ENCODE measurements around the gene KCTD1.
A peak's percentile ranks its signal among the peaks of the same experiment; 100 is the strongest.

The KCTD1 gene

DNA sequence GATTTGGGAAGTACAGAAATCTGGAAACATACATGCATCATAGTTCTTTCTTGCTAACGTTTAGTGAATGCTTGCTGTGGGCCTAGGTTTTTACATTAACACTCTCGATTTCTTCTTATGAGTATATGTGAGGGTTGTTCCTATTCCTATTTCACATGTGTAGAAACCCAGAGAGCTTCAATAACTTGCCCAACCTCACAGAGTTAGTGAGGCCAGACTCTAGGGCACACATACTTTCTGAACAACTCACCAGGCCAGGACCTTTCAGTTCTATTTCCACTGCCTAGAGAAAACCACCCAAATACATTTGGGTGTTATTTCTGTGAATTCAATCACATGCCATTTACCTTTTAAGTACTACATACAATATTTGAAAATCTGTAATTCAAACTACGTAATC lies 8.2 kb upstream of the KCTD1 start:
- Histone ChIP-seq H3K27me3 (replicated peaks in 2 of 5; ENCODE audit: control insufficient read depth in 4 of 5, insufficient read depth in 5 of 5, low read length in 4 of 5) (peaks cover 15 to 49% (median 23%) of the 10 kb centered on the region in 5 experiments), H3K36me3 (ENCODE audit: control insufficient read depth in 4 of 4, insufficient read depth in 4 of 4, low read length in 3 of 4) (no peaks in the 10 kb centered on the region), H3K4me1 (ENCODE audit: control extremely low read depth in 1 of 4, control insufficient read depth in 4 of 4, insufficient read depth in 4 of 4, low read length in 3 of 4) (no peaks in the 10 kb centered on the region), H3K9me3 (ENCODE audit: control extremely low read depth in 1 of 5, control insufficient read depth in 4 of 5, insufficient read depth in 2 of 5, low read depth in 1 of 5, low read length in 4 of 5) (no peaks in the 10 kb centered on the region), H3K27ac (ENCODE audit: insufficient read depth in 1 of 2, low read depth in 1 of 2, low read length in 2 of 2, poor library complexity in 1 of 2, severe bottlenecking in 2 of 2) (no peak overlapping the region), H3K4me3 (ENCODE audit: control insufficient read depth in 1 of 7, extremely low read depth in 1 of 7, insufficient read depth in 4 of 7, low read depth in 2 of 7, low read length in 6 of 7) (no peak overlapping the region)
- 80% methylated on average over 1 of the region's 3 CpGs for WGBS (ENCODE audit: insufficient coverage)
- no peak for DNase-seq
- ChIA-PET CTCF (interaction anchor here (0.9 to 2.7 kb wide), 3 partner anchors 9 to 88 kb away, joined by 3 to 6 read pairs (median 3); no protein-coding TSS in a partner anchor), POLR2A (no interaction called here)

DNA sequence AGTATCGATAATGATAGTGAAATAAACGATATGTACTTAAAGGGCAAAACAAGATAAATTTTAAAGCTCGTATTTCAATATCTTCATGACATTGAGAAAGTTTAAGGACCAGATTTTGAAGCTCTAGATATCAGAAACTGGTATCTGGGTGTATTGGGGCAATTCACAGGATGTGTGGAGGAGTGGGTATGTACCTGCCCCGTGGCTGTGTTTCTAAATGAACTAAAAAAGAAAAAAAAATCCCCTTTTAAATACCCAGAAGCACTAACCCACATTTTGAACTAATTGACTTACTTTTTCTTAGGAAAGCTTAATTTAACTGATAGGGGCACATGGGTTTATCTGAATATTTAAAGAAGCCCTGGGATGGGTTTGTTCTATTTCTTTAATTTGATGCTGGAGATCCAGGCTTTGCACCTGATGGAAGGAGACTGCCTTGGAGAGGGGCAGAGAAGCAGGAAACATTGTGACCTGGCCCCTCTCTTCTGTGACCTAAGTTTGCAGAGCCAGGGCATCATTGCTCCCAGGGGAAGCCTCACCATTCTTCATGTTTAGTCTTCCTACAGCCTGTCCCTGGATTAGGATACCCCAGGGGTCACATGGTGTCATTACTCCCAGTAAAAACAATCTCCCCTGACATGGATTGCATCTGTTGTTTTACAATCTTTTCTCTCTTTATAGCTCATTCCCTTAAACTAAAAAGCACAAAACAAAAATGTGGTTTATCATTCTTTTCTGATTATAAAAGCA lies 7.6 kb upstream of the KCTD1 start:
- no peak overlapping the region for H3K4me3 ChIP-seq (ENCODE audit: control insufficient read depth in 1 of 7, extremely low read depth in 1 of 7, insufficient read depth in 4 of 7, low read depth in 2 of 7, low read length in 6 of 7)
- WGBS (ENCODE audit: insufficient coverage) = 100% methylated on average over 2 of the region's 4 CpGs
- no peaks in the 10 kb centered on the region for H3K36me3 ChIP-seq (ENCODE audit: control insufficient read depth in 4 of 4, insufficient read depth in 4 of 4, low read length in 3 of 4)
- no peak overlapping the region for H3K27ac ChIP-seq (ENCODE audit: insufficient read depth in 1 of 2, low read depth in 1 of 2, low read length in 2 of 2, poor library complexity in 1 of 2, severe bottlenecking in 2 of 2)
- no peaks in the 10 kb centered on the region for H3K9me3 ChIP-seq (ENCODE audit: control extremely low read depth in 1 of 5, control insufficient read depth in 4 of 5, insufficient read depth in 2 of 5, low read depth in 1 of 5, low read length in 4 of 5)
- ChIA-PET POLR2A (no interaction called here), CTCF (interaction anchor here (0.9 to 2.7 kb wide), 3 partner anchors 8 to 87 kb away, joined by 3 to 6 read pairs (median 3); no protein-coding TSS in a partner anchor)
- peaks cover 15 to 55% (median 29%) of the 10 kb centered on the region in 5 experiments for H3K27me3 ChIP-seq (replicated peaks in 2 of 5; ENCODE audit: control insufficient read depth in 4 of 5, insufficient read depth in 5 of 5, low read length in 4 of 5)
- no peak for DNase-seq
- peaks cover 0 to 5% (median 1%) of the 10 kb centered on the region in 4 experiments for H3K4me1 ChIP-seq (ENCODE audit: control extremely low read depth in 1 of 4, control insufficient read depth in 4 of 4, insufficient read depth in 4 of 4, low read length in 3 of 4)

DNA sequence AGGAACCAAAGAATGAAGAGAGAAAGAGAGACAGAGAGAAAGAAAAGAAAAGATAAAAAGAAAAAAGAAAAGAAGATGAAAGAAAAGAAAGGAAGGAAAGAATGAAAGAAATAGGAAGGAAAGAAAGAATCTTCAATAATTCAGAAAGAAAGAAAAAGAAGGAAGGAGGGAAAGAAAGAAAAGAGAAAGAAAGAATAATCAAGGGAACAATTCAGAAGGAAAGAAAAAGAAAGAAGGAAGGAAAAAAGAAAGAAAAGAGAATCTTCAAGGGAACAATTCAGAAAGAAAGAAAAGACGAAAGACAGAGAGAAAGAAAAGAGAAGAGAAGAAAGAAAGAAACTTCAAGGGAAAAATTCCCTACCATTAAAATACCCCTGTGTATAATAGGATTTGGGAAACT lies 5.6 kb upstream of the KCTD1 start:
- peaks cover 15 to 74% (median 37%) of the 10 kb centered on the region in 5 experiments for H3K27me3 ChIP-seq (replicated peaks in 2 of 5; ENCODE audit: control insufficient read depth in 4 of 5, insufficient read depth in 5 of 5, low read length in 4 of 5)
- POLR2A ChIA-PET = no interaction called here

DNA sequence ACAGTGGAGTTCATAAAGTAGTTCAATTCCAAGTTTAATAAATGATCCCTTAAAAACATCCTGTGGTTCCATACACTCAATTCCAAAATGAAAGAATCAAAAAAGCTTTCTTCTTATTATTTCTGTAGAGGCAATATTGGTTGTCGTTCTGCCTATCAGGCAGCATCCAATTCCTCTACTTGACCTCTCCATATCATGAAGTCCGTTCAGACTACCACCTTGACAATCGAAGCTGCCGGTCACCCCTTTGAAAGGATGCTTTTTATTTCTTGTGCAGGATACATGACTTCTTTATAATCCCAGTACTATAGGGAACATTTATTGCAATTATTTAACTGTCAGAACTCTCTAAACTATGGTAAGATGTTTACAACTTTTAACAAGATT lies 3.3 kb upstream of the KCTD1 start:
- no peak overlapping the region for H3K4me3 ChIP-seq (ENCODE audit: control insufficient read depth in 1 of 7, extremely low read depth in 1 of 7, insufficient read depth in 4 of 7, low read depth in 2 of 7, low read length in 6 of 7)
- no peak overlapping the region for H3K27ac ChIP-seq (ENCODE audit: insufficient read depth in 1 of 2, low read depth in 1 of 2, low read length in 2 of 2, poor library complexity in 1 of 2, severe bottlenecking in 2 of 2)
- H3K9me3 ChIP-seq (ENCODE audit: control extremely low read depth in 1 of 5, control insufficient read depth in 4 of 5, insufficient read depth in 2 of 5, low read depth in 1 of 5, low read length in 4 of 5) = peaks cover 0 to 5% (median 0%) of the 10 kb centered on the region in 5 experiments
- H3K4me1 ChIP-seq (ENCODE audit: control extremely low read depth in 1 of 4, control insufficient read depth in 4 of 4, insufficient read depth in 4 of 4, low read length in 3 of 4) = peaks cover 0 to 42% (median 30%) of the 10 kb centered on the region in 4 experiments
- no CpG with 5 or more reads among the region's 4 CpGs for WGBS (ENCODE audit: insufficient coverage)
- DNase-seq = peak in 1 of 3 donors; percentile 11
- H3K36me3 ChIP-seq (ENCODE audit: control insufficient read depth in 4 of 4, insufficient read depth in 4 of 4, low read length in 3 of 4) = no peaks in the 10 kb centered on the region
- CTCF ChIA-PET = no interaction called here
- POLR2A ChIA-PET = no interaction called here
- peaks cover 14 to 76% (median 39%) of the 10 kb centered on the region in 5 experiments for H3K27me3 ChIP-seq (replicated peaks in 2 of 5; ENCODE audit: control insufficient read depth in 4 of 5, insufficient read depth in 5 of 5, low read length in 4 of 5)

More for the DNA sequence above, 5.6 kb upstream of the KCTD1 start:
- Histone ChIP-seq H3K9me3 (ENCODE audit: control extremely low read depth in 1 of 5, control insufficient read depth in 4 of 5, insufficient read depth in 2 of 5, low read depth in 1 of 5, low read length in 4 of 5) (no peaks in the 10 kb centered on the region), H3K27ac (ENCODE audit: insufficient read depth in 1 of 2, low read depth in 1 of 2, low read length in 2 of 2, poor library complexity in 1 of 2, severe bottlenecking in 2 of 2) (no peak overlapping the region), H3K4me3 (ENCODE audit: control insufficient read depth in 1 of 7, extremely low read depth in 1 of 7, insufficient read depth in 4 of 7, low read depth in 2 of 7, low read length in 6 of 7) (no peak overlapping the region), H3K36me3 (ENCODE audit: control insufficient read depth in 4 of 4, insufficient read depth in 4 of 4, low read length in 3 of 4) (no peaks in the 10 kb centered on the region), H3K4me1 (ENCODE audit: control extremely low read depth in 1 of 4, control insufficient read depth in 4 of 4, insufficient read depth in 4 of 4, low read length in 3 of 4) (peaks cover 0 to 25% (median 20%) of the 10 kb centered on the region in 4 experiments)
- DNase-seq = no peak
- no CpG with 5 or more reads among the region's 1 CpG for WGBS (ENCODE audit: insufficient coverage)
- CTCF ChIA-PET = no interaction called here

DNA sequence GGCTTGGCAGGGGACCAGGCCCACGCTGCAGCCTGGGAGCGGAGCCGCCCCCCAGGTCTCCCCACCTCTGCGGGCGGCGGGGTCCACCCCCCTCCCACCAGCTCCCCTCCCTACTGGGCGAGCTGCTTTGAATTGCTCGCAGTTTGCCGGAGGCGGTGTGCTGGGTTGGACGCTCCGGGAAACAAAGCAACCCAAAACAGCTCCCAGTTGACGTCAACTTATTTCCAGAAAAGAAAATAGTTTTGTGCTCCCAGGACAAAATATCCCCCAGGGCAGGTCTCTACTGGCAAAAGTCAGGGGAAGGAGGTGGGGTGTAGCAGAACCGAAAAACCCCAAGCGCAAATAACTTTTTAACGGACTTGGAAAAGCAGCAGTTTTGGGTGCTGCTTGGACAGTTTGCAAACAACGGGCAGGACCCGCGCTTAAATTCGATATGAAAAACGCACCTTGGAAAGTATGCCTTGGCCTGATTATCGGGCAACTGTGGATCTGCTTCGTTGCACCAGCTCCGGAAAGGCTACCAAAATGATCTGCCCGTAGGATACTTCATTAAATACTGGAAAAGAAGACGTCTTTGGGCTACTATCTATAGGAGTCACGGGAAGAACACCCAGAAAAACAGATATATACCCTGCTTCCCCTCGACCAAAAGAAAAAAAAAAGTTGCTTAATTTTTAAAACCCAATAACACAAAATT lies 2.8 kb upstream of the KCTD1 start:
- CTCF ChIA-PET = interaction anchor here (1.3 kb wide), 1 partner anchor 18 kb away, joined by 4 read pairs; no protein-coding TSS in a partner anchor
- Histone ChIP-seq H3K36me3 (ENCODE audit: control insufficient read depth in 4 of 4, insufficient read depth in 4 of 4, low read length in 3 of 4) (no peaks in the 10 kb centered on the region), H3K4me3 (ENCODE audit: control insufficient read depth in 1 of 7, extremely low read depth in 1 of 7, insufficient read depth in 4 of 7, low read depth in 2 of 7, low read length in 6 of 7) (no peak overlapping the region), H3K4me1 (ENCODE audit: control extremely low read depth in 1 of 4, control insufficient read depth in 4 of 4, insufficient read depth in 4 of 4, low read length in 3 of 4) (peaks cover 0 to 42% (median 30%) of the 10 kb centered on the region in 4 experiments), H3K9me3 (ENCODE audit: control extremely low read depth in 1 of 5, control insufficient read depth in 4 of 5, insufficient read depth in 2 of 5, low read depth in 1 of 5, low read length in 4 of 5) (peaks cover 0 to 5% (median 0%) of the 10 kb centered on the region in 5 experiments), H3K27ac (ENCODE audit: insufficient read depth in 1 of 2, low read depth in 1 of 2, low read length in 2 of 2, poor library complexity in 1 of 2, severe bottlenecking in 2 of 2) (no peak overlapping the region), H3K27me3 (replicated peaks in 2 of 5; ENCODE audit: control insufficient read depth in 4 of 5, insufficient read depth in 5 of 5, low read length in 4 of 5) (peaks cover 14 to 72% (median 39%) of the 10 kb centered on the region in 5 experiments)
- 5% methylated on average over 17 of the region's 28 CpGs for WGBS (ENCODE audit: insufficient coverage)
- POLR2A ChIA-PET = no interaction called here
- peak in 2 of 3 donors; percentile 51 to 55 for DNase-seq

DNA sequence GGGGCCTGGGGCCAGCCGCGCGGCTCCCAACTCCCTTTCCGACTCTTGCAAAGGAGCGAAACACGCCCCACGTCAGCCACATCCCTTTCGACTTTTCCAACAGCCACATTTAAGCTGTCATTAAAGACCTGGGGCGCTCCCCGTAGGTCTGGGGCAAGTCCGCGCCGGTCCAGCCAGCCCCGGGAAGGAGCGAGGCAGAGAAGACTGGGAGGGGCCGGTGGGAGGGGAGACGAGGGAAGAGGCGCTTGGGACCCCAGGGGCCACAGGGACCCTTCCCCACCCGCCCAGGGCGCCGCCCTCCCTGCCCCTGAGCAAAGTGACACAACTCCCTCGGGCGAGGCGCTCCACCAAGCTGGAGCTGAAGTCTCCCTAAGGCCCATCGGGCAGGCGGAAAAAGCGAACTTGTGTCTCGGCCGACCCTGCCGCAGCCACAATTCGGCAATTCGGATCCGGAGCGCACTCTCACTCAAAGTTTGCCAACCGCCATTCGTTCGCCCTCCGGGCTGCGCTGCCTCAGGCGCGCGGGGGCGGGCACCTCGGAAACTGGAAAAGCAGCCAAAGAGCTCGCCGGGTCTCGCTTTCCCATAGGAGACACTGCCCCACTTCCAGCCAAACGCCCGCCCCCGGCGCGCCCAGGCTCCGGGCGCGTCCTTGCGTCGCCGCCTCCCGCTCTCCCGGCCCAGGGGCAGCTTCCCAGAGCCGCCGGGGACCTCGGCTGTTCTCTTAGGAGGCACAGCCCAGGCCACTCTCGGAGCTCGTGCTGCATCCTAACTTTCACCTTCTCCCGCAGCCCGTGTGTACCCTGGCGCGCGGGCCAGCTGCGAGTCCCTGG lies 1.1 kb upstream of the KCTD1 start:
- under 1% methylated on average over 46 of the region's 71 CpGs for WGBS (ENCODE audit: insufficient coverage)
- CTCF ChIA-PET = interaction anchor here (1.0 to 2.6 kb wide), 3 partner anchors 20 to 166 kb away, joined by 3 to 8 read pairs (median 4); no protein-coding TSS in a partner anchor
- DNase-seq = peak in 2 of 3 donors; percentile 56 to 61

More for the DNA sequence above, 1.1 kb upstream of the KCTD1 start:
- H3K36me3 ChIP-seq (ENCODE audit: control insufficient read depth in 4 of 4, insufficient read depth in 4 of 4, low read length in 3 of 4) = no peaks in the 10 kb centered on the region
- POLR2A ChIA-PET = no interaction called here
- H3K9me3 ChIP-seq (ENCODE audit: control extremely low read depth in 1 of 5, control insufficient read depth in 4 of 5, insufficient read depth in 2 of 5, low read depth in 1 of 5, low read length in 4 of 5) = peaks cover 0 to 5% (median 0%) of the 10 kb centered on the region in 5 experiments
- peaks cover 14 to 69% (median 37%) of the 10 kb centered on the region in 5 experiments for H3K27me3 ChIP-seq (replicated peaks in 2 of 5; ENCODE audit: control insufficient read depth in 4 of 5, insufficient read depth in 5 of 5, low read length in 4 of 5)
- peak overlapping the region; percentile 31 to 85 (median 71) for H3K4me3 ChIP-seq (ENCODE audit: control insufficient read depth in 1 of 7, extremely low read depth in 1 of 7, insufficient read depth in 4 of 7, low read depth in 2 of 7, low read length in 6 of 7)
- H3K4me1 ChIP-seq (ENCODE audit: control extremely low read depth in 1 of 4, control insufficient read depth in 4 of 4, insufficient read depth in 4 of 4, low read length in 3 of 4) = peaks cover 0 to 42% (median 30%) of the 10 kb centered on the region in 4 experiments
- H3K27ac ChIP-seq (ENCODE audit: insufficient read depth in 1 of 2, low read depth in 1 of 2, low read length in 2 of 2, poor library complexity in 1 of 2, severe bottlenecking in 2 of 2) = no peak overlapping the region
